Stimulated activated naive CD8-positive, alpha-beta T cell treated with anti-CD3 and anti-CD28 coated beads, Interleukin-15, Interleukin-2, amounts not matched to agents 100 ng/mL and 50 ng/mL, for 24 hours (primary cell): ENCODE measurements around the gene COTL1.
"Not testable (repeated sequence)": the region's sequence is repeated elsewhere in the genome, so short reads cannot be mapped to it uniquely, and the experiment has no call there.

ENCODE experiments used
- H3K27ac Mint-ChIP-seq: one replicate; pipeline ENCODE4 v1.8.0; 2021; ENCODE audit warnings: mild to moderate bottlenecking, mixed read lengths
- H3K27me3 Mint-ChIP-seq: one replicate; pipeline ENCODE4 v1.8.0; 2021; ENCODE audit warnings: mixed read lengths
- H3K36me3 Mint-ChIP-seq: one replicate; pipeline ENCODE4 v1.8.0; 2021; ENCODE audit warnings: low read depth, mixed read lengths
- H3K4me1 Mint-ChIP-seq: one replicate; pipeline ENCODE4 v1.8.0; 2021; ENCODE audit warnings: low read depth, mixed read lengths
- H3K4me3 Mint-ChIP-seq: one replicate; pipeline ENCODE4 v1.8.0; 2021; ENCODE audit warnings: mild to moderate bottlenecking, mixed read lengths
- H3K9me3 Mint-ChIP-seq: one replicate; pipeline ENCODE4 v1.8.0; 2021; ENCODE audit warnings: mixed read lengths

COTL1 gene

GRCh38 chr16:84567286-84567962 is 50.5 kb downstream of the COTL1 start:
- Mint-ChIP-seq H3K27me3 (no peaks in the 10 kb centered on the region), H3K9me3 (no peaks in the 10 kb centered on the region), H3K27ac (peak overlapping the region; percentile 45), H3K36me3 (peaks cover 81% of the 10 kb centered on the region), H3K4me1 (peaks cover 32% of the 10 kb centered on the region), H3K4me3 (no peak overlapping the region)

GRCh38 chr16:84566545-84567257 is 51.2 kb downstream of the COTL1 start:
- H3K4me3 Mint-ChIP-seq, result no peak overlapping the region

GRCh38 chr16:84565669-84566495 is 52.0 kb downstream of the COTL1 start:
- Mint-ChIP-seq H3K27me3 (no peaks in the 10 kb centered on the region), H3K36me3 (peaks cover 67% of the 10 kb centered on the region), H3K4me1 (peaks cover 26% of the 10 kb centered on the region), H3K4me3 (no peak overlapping the region), H3K27ac (peak overlapping the region; percentile 10), H3K9me3 (no peaks in the 10 kb centered on the region)

More at GRCh38 chr16:84566545-84567257, 51.2 kb downstream of the COTL1 start:
- peaks cover 74% of the 10 kb centered on the region for H3K36me3 Mint-ChIP-seq
- H3K9me3 Mint-ChIP-seq, result no peaks in the 10 kb centered on the region
- H3K4me1 Mint-ChIP-seq, result peaks cover 26% of the 10 kb centered on the region
- H3K27me3 Mint-ChIP-seq, result no peaks in the 10 kb centered on the region
- H3K27ac Mint-ChIP-seq, result no peak overlapping the region

GRCh38 chr16:84563786-84564420 is 54.0 kb downstream of the COTL1 start:
- H3K36me3 Mint-ChIP-seq, result peaks cover 50% of the 10 kb centered on the region
- H3K27ac Mint-ChIP-seq, result no peak overlapping the region
- no peaks in the 10 kb centered on the region for H3K27me3 Mint-ChIP-seq
- H3K4me3 Mint-ChIP-seq, result no peak overlapping the region
- H3K9me3 Mint-ChIP-seq, result no peaks in the 10 kb centered on the region
- H3K4me1 Mint-ChIP-seq, result peaks cover 13% of the 10 kb centered on the region

GRCh38 chr16:84563064-84563715 is 54.7 kb downstream of the COTL1 start:
- no peaks in the 10 kb centered on the region for H3K9me3 Mint-ChIP-seq

GRCh38 chr16:84562174-84562815 is 55.6 kb downstream of the COTL1 start:
- peaks cover 34% of the 10 kb centered on the region for H3K36me3 Mint-ChIP-seq
- no peak overlapping the region for H3K4me3 Mint-ChIP-seq
- no peaks in the 10 kb centered on the region for H3K4me1 Mint-ChIP-seq
- H3K27me3 Mint-ChIP-seq, result no peaks in the 10 kb centered on the region
- no peak overlapping the region for H3K27ac Mint-ChIP-seq
- H3K9me3 Mint-ChIP-seq, result no peaks in the 10 kb centered on the region

More at GRCh38 chr16:84563064-84563715, 54.7 kb downstream of the COTL1 start:
- H3K27ac Mint-ChIP-seq, result peak overlapping the region; percentile 71
- H3K4me3 Mint-ChIP-seq, result no peak overlapping the region
- H3K27me3 Mint-ChIP-seq, result no peaks in the 10 kb centered on the region
- peaks cover 7% of the 10 kb centered on the region for H3K4me1 Mint-ChIP-seq
- H3K36me3 Mint-ChIP-seq, result peaks cover 43% of the 10 kb centered on the region

- Mint-ChIP-seq H3K4me3 (no peak overlapping the region), H3K9me3 (no peaks in the 10 kb centered on the region), H3K4me1 (no peaks in the 10 kb centered on the region), H3K27me3 (no peaks in the 10 kb centered on the region), H3K36me3 (peaks cover 24% of the 10 kb centered on the region), H3K27ac (no peak overlapping the region)
These were observed 56.6 kb downstream of the COTL1 start for GRCh38 chr16:84561291-84561690.

GRCh38 chr16:84560269-84560668 is 57.6 kb downstream of the COTL1 start:
- Mint-ChIP-seq H3K36me3 (peaks cover 14% of the 10 kb centered on the region), H3K27ac (no peak overlapping the region), H3K4me3 (no peak overlapping the region), H3K27me3 (no peaks in the 10 kb centered on the region), H3K9me3 (no peaks in the 10 kb centered on the region), H3K4me1 (peaks cover 7% of the 10 kb centered on the region)

- no peak overlapping the region for H3K4me3 Mint-ChIP-seq
- peaks cover 12% of the 10 kb centered on the region for H3K36me3 Mint-ChIP-seq
- no peaks in the 10 kb centered on the region for H3K27me3 Mint-ChIP-seq
- peaks cover 12% of the 10 kb centered on the region for H3K4me1 Mint-ChIP-seq
- peak overlapping the region; percentile 6 for H3K27ac Mint-ChIP-seq
- H3K9me3 Mint-ChIP-seq, result no peaks in the 10 kb centered on the region
These were observed 58.5 kb downstream of the COTL1 start for GRCh38 chr16:84559311-84559932.

- Mint-ChIP-seq H3K27ac (peak overlapping the region; percentile 6), H3K4me1 (peaks cover 18% of the 10 kb centered on the region)
- H3K27me3 Mint-ChIP-seq, H3K36me3 Mint-ChIP-seq, H3K9me3 Mint-ChIP-seq, H3K4me3 Mint-ChIP-seq: not testable (repeated sequence)
These were observed 59.0 kb downstream of the COTL1 start for GRCh38 chr16:84558850-84559249.

GRCh38 chr16:84557504-84557903 is 60.4 kb downstream of the COTL1 start:
- no peaks in the 10 kb centered on the region for H3K9me3 Mint-ChIP-seq
- H3K36me3 Mint-ChIP-seq, result no peaks in the 10 kb centered on the region
- no peaks in the 10 kb centered on the region for H3K27me3 Mint-ChIP-seq
- H3K4me1 Mint-ChIP-seq, result peaks cover 32% of the 10 kb centered on the region
- H3K4me3 Mint-ChIP-seq, result no peak overlapping the region
- H3K27ac Mint-ChIP-seq, result no peak overlapping the region

- Mint-ChIP-seq H3K4me3 (no peak overlapping the region), H3K27ac (no peak overlapping the region), H3K36me3 (peaks cover 3% of the 10 kb centered on the region)
These were observed 60.8 kb downstream of the COTL1 start for GRCh38 chr16:84557059-84557458.

GRCh38 chr16:84555418-84556196 is 62.3 kb downstream of the COTL1 start:
- no peak overlapping the region for H3K4me3 Mint-ChIP-seq
- no peaks in the 10 kb centered on the region for H3K27me3 Mint-ChIP-seq
- no peaks in the 10 kb centered on the region for H3K9me3 Mint-ChIP-seq
- peaks cover 8% of the 10 kb centered on the region for H3K36me3 Mint-ChIP-seq
- peaks cover 41% of the 10 kb centered on the region for H3K4me1 Mint-ChIP-seq
- H3K27ac Mint-ChIP-seq, result no peak overlapping the region

More at GRCh38 chr16:84557059-84557458, 60.8 kb downstream of the COTL1 start:
- Mint-ChIP-seq H3K4me1 (peaks cover 36% of the 10 kb centered on the region), H3K9me3 (no peaks in the 10 kb centered on the region), H3K27me3 (no peaks in the 10 kb centered on the region)
